ENCODE data around the gene CD86. TPM values are rescaled to one million over a fixed set of nuclear protein-coding genes. Genes with fewer than 3 reads are reported as not detected.
A peak's percentile ranks its signal among the peaks of the same experiment; 100 is the strongest.

Gene CD86
- total RNA-seq (not detected), polyA plus RNA-seq (1 to 10 TPM in 2 of 4 donors, under 1 TPM in 2; 0.11 to 1.3 (median 0.81) TPM)

- Mint-ChIP-seq H3K4me1 (peaks cover 0 to 2% (median 0%) of the 10 kb centered on the region in 4 donors), H3K4me3 (no peak within 1 kb of the TSS), H3K9me3 (peaks cover 0 to 10% (median 0%) of the 10 kb centered on the region in 7 donors), H3K27me3 (peaks cover 40% of the 10 kb centered on the region), H3K27ac (no peak within 1 kb of the TSS), H3K36me3 (no peaks in the 10 kb centered on the region)
- ATAC-seq (ENCODE audit: low read depth in 2 of 2) (peak; percentile 55 to 63), DNase-seq (no peak)
- H3K4me3 ChIP-seq (ENCODE audit: low read depth, low read length) = no peak within 1 kb of the TSS
- no peaks in the 10 kb centered on the region for H3K36me3 ChIP-seq (ENCODE audit: control insufficient read depth, insufficient read depth, low read length)
- H3K27ac ChIP-seq (ENCODE audit: insufficient read depth, low read length, poor library complexity, severe bottlenecking) = no peak within 1 kb of the TSS
- no peaks in the 10 kb centered on the region for H3K4me1 ChIP-seq (ENCODE audit: control insufficient read depth, insufficient read depth, low read length, poor library complexity, severe bottlenecking)
- H3K9me3 ChIP-seq (ENCODE audit: control insufficient read depth in 2 of 2, low read length in 2 of 2) = no peaks in the 10 kb centered on the region
- H3K27me3 ChIP-seq (ENCODE audit: control insufficient read depth, insufficient read depth, low read length) = peaks cover 16% of the 10 kb centered on the region
Observed at GRCh38 chr3:122055215-122055614, at the start of gene CD86. Gene CD86 (plus strand): TSS chr3:122055362. CDS start chr3:122055490, 128 bp downstream.

GRCh38 chr3:122006267-122006666, 48.9 kb upstream of the CD86 start:
- H3K9me3 ChIP-seq (ENCODE audit: control insufficient read depth in 2 of 2, low read length in 2 of 2) = no peaks in the 10 kb centered on the region
- H3K4me3 ChIP-seq (ENCODE audit: low read depth, low read length) = no peak overlapping the region
- no peaks in the 10 kb centered on the region for H3K27me3 ChIP-seq (ENCODE audit: control insufficient read depth, insufficient read depth, low read length)
- no peaks in the 10 kb centered on the region for H3K4me1 ChIP-seq (ENCODE audit: control insufficient read depth, insufficient read depth, low read length, poor library complexity, severe bottlenecking)
- DNase-seq (no peak), ATAC-seq (ENCODE audit: low read depth in 2 of 2) (no peak)
- no peak overlapping the region for H3K27ac ChIP-seq (ENCODE audit: insufficient read depth, low read length, poor library complexity, severe bottlenecking)
- H3K36me3 ChIP-seq (ENCODE audit: control insufficient read depth, insufficient read depth, low read length) = no peaks in the 10 kb centered on the region
- no peak overlapping the region for H3K27ac Mint-ChIP-seq
- no peak overlapping the region for H3K4me3 Mint-ChIP-seq
- no peaks in the 10 kb centered on the region for H3K36me3 Mint-ChIP-seq
- H3K4me1 Mint-ChIP-seq = peaks cover 0 to 4% (median 0%) of the 10 kb centered on the region in 4 donors
- peaks cover 15% of the 10 kb centered on the region for H3K27me3 Mint-ChIP-seq
- no peaks in the 10 kb centered on the region for H3K9me3 Mint-ChIP-seq

- H3K27ac ChIP-seq (ENCODE audit: insufficient read depth, low read length, poor library complexity, severe bottlenecking) = no peak overlapping the region
- H3K27me3 ChIP-seq (ENCODE audit: control insufficient read depth, insufficient read depth, low read length) = no peaks in the 10 kb centered on the region
- H3K4me1 ChIP-seq (ENCODE audit: control insufficient read depth, insufficient read depth, low read length, poor library complexity, severe bottlenecking) = no peaks in the 10 kb centered on the region
- no peak for ATAC-seq (ENCODE audit: low read depth in 2 of 2)
- no peak overlapping the region for H3K4me3 Mint-ChIP-seq
- H3K36me3 Mint-ChIP-seq = no peaks in the 10 kb centered on the region
- no peaks in the 10 kb centered on the region for H3K9me3 ChIP-seq (ENCODE audit: control insufficient read depth in 2 of 2, low read length in 2 of 2)
- H3K4me1 Mint-ChIP-seq = peaks cover 0 to 4% (median 0%) of the 10 kb centered on the region in 4 donors
- H3K4me3 ChIP-seq (ENCODE audit: low read depth, low read length) = no peak overlapping the region
- H3K9me3 Mint-ChIP-seq = no peaks in the 10 kb centered on the region
- H3K36me3 ChIP-seq (ENCODE audit: control insufficient read depth, insufficient read depth, low read length) = no peaks in the 10 kb centered on the region
- H3K27me3 Mint-ChIP-seq = peaks cover 24% of the 10 kb centered on the region
- no peak overlapping the region for H3K27ac Mint-ChIP-seq
- no peak for DNase-seq
Observed at GRCh38 chr3:122008166-122008565, 47.0 kb upstream of the CD86 start.

GRCh38 chr3:122010506-122010905, 44.7 kb upstream of the CD86 start:
- no peak overlapping the region for H3K4me3 Mint-ChIP-seq
- no peak for ATAC-seq (ENCODE audit: low read depth in 2 of 2)

GRCh38 chr3:122011396-122011795, 43.8 kb upstream of the CD86 start:
- no peaks in the 10 kb centered on the region for H3K4me1 ChIP-seq (ENCODE audit: control insufficient read depth, insufficient read depth, low read length, poor library complexity, severe bottlenecking)
- no peak overlapping the region for H3K27ac ChIP-seq (ENCODE audit: insufficient read depth, low read length, poor library complexity, severe bottlenecking)
- H3K27me3 Mint-ChIP-seq = peaks cover 14% of the 10 kb centered on the region
- no peaks in the 10 kb centered on the region for H3K36me3 ChIP-seq (ENCODE audit: control insufficient read depth, insufficient read depth, low read length)
- peaks cover 3% of the 10 kb centered on the region for H3K27me3 ChIP-seq (ENCODE audit: control insufficient read depth, insufficient read depth, low read length)
- H3K9me3 ChIP-seq (ENCODE audit: control insufficient read depth in 2 of 2, low read length in 2 of 2) = no peaks in the 10 kb centered on the region
- H3K4me1 Mint-ChIP-seq = no peaks in the 10 kb centered on the region
- H3K27ac Mint-ChIP-seq = no peak overlapping the region
- no peak for ATAC-seq (ENCODE audit: low read depth in 2 of 2)
- H3K4me3 Mint-ChIP-seq = no peak overlapping the region
- no peak for DNase-seq
- peaks cover 0 to 5% (median 0%) of the 10 kb centered on the region in 7 donors for H3K9me3 Mint-ChIP-seq
- H3K4me3 ChIP-seq (ENCODE audit: low read depth, low read length) = no peak overlapping the region
- H3K36me3 Mint-ChIP-seq = no peaks in the 10 kb centered on the region

More at GRCh38 chr3:122010506-122010905, 44.7 kb upstream of the CD86 start:
- no peaks in the 10 kb centered on the region for H3K9me3 ChIP-seq (ENCODE audit: control insufficient read depth in 2 of 2, low read length in 2 of 2)
- DNase-seq = no peak
- H3K27me3 ChIP-seq (ENCODE audit: control insufficient read depth, insufficient read depth, low read length) = peaks cover 3% of the 10 kb centered on the region
- Mint-ChIP-seq H3K27me3 (peaks cover 14% of the 10 kb centered on the region), H3K9me3 (no peaks in the 10 kb centered on the region), H3K27ac (no peak overlapping the region), H3K36me3 (no peaks in the 10 kb centered on the region), H3K4me1 (no peaks in the 10 kb centered on the region)
- no peaks in the 10 kb centered on the region for H3K36me3 ChIP-seq (ENCODE audit: control insufficient read depth, insufficient read depth, low read length)
- no peaks in the 10 kb centered on the region for H3K4me1 ChIP-seq (ENCODE audit: control insufficient read depth, insufficient read depth, low read length, poor library complexity, severe bottlenecking)
- no peak overlapping the region for H3K4me3 ChIP-seq (ENCODE audit: low read depth, low read length)
- no peak overlapping the region for H3K27ac ChIP-seq (ENCODE audit: insufficient read depth, low read length, poor library complexity, severe bottlenecking)

GRCh38 chr3:122012821-122013220, 42.3 kb upstream of the CD86 start:
- H3K9me3 ChIP-seq (ENCODE audit: control insufficient read depth in 2 of 2, low read length in 2 of 2) = no peaks in the 10 kb centered on the region

GRCh38 chr3:122013448-122013925, 41.7 kb upstream of the CD86 start:
- DNase-seq (no peak), ATAC-seq (ENCODE audit: low read depth in 2 of 2) (no peak)
- Mint-ChIP-seq H3K4me1 (no peaks in the 10 kb centered on the region), H3K27ac (no peak overlapping the region), H3K4me3 (no peak overlapping the region), H3K36me3 (no peaks in the 10 kb centered on the region), H3K27me3 (peaks cover 19% of the 10 kb centered on the region), H3K9me3 (peaks cover 0 to 8% (median 1%) of the 10 kb centered on the region in 7 donors)
- Histone ChIP-seq H3K27me3 (ENCODE audit: control insufficient read depth, insufficient read depth, low read length) (peaks cover 3% of the 10 kb centered on the region), H3K27ac (ENCODE audit: insufficient read depth, low read length, poor library complexity, severe bottlenecking) (no peak overlapping the region), H3K9me3 (ENCODE audit: control insufficient read depth in 2 of 2, low read length in 2 of 2) (no peaks in the 10 kb centered on the region), H3K4me3 (ENCODE audit: low read depth, low read length) (no peak overlapping the region), H3K4me1 (ENCODE audit: control insufficient read depth, insufficient read depth, low read length, poor library complexity, severe bottlenecking) (no peaks in the 10 kb centered on the region), H3K36me3 (ENCODE audit: control insufficient read depth, insufficient read depth, low read length) (no peaks in the 10 kb centered on the region)

More at GRCh38 chr3:122012821-122013220, 42.3 kb upstream of the CD86 start:
- Histone ChIP-seq H3K4me1 (ENCODE audit: control insufficient read depth, insufficient read depth, low read length, poor library complexity, severe bottlenecking) (no peaks in the 10 kb centered on the region), H3K4me3 (ENCODE audit: low read depth, low read length) (no peak overlapping the region), H3K36me3 (ENCODE audit: control insufficient read depth, insufficient read depth, low read length) (no peaks in the 10 kb centered on the region), H3K27ac (ENCODE audit: insufficient read depth, low read length, poor library complexity, severe bottlenecking) (no peak overlapping the region), H3K27me3 (ENCODE audit: control insufficient read depth, insufficient read depth, low read length) (peaks cover 3% of the 10 kb centered on the region)
- Mint-ChIP-seq H3K36me3 (no peaks in the 10 kb centered on the region), H3K4me1 (no peaks in the 10 kb centered on the region), H3K27ac (no peak overlapping the region), H3K9me3 (peaks cover 0 to 8% (median 1%) of the 10 kb centered on the region in 7 donors), H3K27me3 (peaks cover 14% of the 10 kb centered on the region), H3K4me3 (no peak overlapping the region)
- ATAC-seq (ENCODE audit: low read depth in 2 of 2) (no peak), DNase-seq (no peak)

- Mint-ChIP-seq H3K9me3 (peaks cover 0 to 8% (median 1%) of the 10 kb centered on the region in 7 donors), H3K36me3 (no peaks in the 10 kb centered on the region), H3K4me3 (no peak overlapping the region), H3K4me1 (no peaks in the 10 kb centered on the region), H3K27ac (no peak overlapping the region), H3K27me3 (peaks cover 23% of the 10 kb centered on the region)
- Histone ChIP-seq H3K4me3 (ENCODE audit: low read depth, low read length) (no peak overlapping the region), H3K36me3 (ENCODE audit: control insufficient read depth, insufficient read depth, low read length) (no peaks in the 10 kb centered on the region), H3K4me1 (ENCODE audit: control insufficient read depth, insufficient read depth, low read length, poor library complexity, severe bottlenecking) (no peaks in the 10 kb centered on the region), H3K9me3 (ENCODE audit: control insufficient read depth in 2 of 2, low read length in 2 of 2) (no peaks in the 10 kb centered on the region), H3K27ac (ENCODE audit: insufficient read depth, low read length, poor library complexity, severe bottlenecking) (no peak overlapping the region), H3K27me3 (ENCODE audit: control insufficient read depth, insufficient read depth, low read length) (peaks cover 3% of the 10 kb centered on the region)
- ATAC-seq (ENCODE audit: low read depth in 2 of 2) (peak; percentile 40 to 48), DNase-seq (no peak)
Observed at GRCh38 chr3:122014741-122015140, 40.4 kb upstream of the CD86 start.

Data from CD4-positive, CD25-positive, alpha-beta regulatory T cell (primary cell).